HG03457 (cell line): ENCODE measurements around the gene PDCD2L.
"Not testable (repeated sequence)": the region's sequence is repeated elsewhere in the genome, so short reads cannot be mapped to it uniquely, and the experiment has no call there.

ENCODE experiments used
- ATAC-seq: cut with Tn5 transposase; IDR thresholded peaks from one replicate; pipeline ENCODE4 v1.9.1; 2021; ENCODE audit warnings: moderate number of reproducible peaks; ENCODE audit not compliant: unreplicated experiment

The PDCD2L gene

DNA sequence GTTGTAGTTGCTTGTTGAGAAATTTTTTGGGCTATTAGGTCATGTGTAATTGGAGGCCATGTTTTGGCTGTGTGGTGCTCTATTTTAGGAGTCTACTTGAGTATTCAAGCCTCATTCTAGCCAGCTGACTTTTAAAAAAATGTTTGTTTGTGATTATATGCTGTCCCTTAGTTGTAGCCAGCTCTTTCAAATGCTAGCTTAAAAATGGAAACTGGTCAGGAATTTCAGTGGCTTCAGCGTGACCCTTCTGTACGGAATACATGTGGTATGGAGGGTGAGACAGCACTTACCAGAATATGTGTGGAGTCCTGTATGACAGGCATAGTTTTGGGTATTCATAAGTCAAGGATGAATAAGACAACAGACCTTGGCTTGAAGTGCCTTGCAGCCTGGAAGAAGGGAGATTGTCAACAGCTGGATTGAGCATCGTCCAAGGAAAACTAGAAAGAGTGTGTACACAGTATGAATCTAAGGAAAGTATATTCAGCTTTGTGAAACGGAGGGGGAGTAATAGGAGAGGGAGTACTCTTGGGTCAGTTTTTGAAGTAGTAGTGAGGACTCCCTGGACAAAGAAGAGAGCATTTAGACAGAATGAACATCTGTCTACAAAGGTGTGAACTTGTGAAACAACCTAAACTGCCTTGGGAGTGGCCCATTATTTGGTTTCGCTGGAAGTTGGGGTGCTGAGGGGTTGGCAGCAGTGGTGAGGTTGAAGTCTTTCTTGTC, 57.3 kb downstream of the PDCD2L start:
- no peak for ATAC-seq

DNA sequence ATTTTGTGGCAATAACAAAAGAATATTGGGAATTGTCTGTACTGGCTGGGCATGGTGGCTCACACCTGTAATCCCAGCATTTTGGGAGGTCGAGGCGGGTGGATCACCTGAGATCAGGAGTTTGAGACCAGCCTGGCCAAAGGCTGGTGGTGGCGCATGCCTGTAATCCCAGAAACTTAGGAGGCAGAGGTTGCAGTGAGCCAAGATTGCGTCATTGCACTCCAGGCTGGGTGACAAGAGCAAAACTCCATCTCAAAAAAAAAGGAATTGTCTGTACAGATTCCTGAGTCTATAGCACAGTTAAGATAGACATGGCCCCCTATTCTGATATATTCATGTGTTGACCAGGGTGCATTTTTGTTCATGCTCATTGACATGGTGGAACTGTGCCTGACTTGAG, 60.6 kb downstream of the PDCD2L start:
- not testable (repeated sequence) for ATAC-seq

GRCh38 chr19:34468409-34468808, 64.2 kb downstream of the PDCD2L start:
- ATAC-seq, result no peak

DNA sequence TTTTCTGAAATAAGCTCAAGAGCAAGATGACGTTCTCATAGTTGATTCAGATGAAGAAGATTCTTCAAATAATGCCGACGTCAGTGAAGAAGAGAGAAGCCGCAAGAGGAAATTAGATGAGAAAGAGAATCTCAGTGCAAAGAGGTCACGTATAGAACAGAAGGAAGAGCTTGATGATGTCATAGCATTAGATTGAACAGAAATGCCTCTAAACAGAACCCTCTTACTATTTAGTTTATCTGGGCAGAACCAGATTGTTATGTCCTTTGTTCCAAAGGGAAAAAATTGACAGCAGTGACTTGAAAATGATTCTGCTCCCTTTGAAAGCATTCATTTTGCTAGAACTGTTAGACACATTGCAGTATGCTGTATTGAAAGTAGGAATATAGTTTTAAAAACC, 64.8 kb downstream of the PDCD2L start:
- not testable (repeated sequence) for ATAC-seq

DNA sequence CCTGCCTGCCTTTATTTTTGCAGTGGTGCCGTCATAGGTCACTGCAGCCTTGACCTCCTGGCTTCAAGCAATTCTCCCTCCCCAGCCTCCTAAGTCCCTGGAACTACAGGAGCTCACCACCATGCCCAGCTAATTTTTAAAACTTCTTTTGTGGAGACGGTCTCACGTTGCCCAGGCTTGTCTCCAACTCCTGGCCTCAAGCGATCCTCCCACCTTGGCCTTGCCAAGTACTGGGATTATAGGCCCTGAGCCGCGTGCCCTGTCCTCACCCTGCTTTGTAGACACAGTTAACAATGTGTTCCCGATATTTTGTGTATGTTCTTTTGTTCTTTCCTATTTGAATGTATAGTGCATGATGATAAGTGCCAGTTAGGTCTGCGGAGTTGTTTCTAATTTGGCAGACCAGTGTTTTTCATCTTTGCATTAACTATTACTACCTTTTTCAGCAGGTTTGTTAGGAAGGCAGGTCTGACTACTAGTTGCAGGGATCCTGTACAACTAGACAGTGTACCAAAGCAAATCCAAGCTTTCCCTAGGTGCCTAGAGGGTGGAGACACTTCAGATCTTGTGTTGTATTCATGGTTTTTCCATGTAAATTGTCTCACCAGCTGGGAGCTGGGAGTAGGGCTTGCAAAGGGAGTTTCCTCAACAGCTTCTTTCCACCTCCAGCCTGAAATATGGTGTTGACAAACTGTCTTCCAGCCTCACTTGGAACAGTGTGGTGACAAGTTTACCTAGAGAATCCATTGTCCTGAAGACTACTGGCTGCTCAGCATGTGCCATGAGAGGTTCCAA, 67.9 kb downstream of the PDCD2L start:
- ATAC-seq, result no peak

DNA sequence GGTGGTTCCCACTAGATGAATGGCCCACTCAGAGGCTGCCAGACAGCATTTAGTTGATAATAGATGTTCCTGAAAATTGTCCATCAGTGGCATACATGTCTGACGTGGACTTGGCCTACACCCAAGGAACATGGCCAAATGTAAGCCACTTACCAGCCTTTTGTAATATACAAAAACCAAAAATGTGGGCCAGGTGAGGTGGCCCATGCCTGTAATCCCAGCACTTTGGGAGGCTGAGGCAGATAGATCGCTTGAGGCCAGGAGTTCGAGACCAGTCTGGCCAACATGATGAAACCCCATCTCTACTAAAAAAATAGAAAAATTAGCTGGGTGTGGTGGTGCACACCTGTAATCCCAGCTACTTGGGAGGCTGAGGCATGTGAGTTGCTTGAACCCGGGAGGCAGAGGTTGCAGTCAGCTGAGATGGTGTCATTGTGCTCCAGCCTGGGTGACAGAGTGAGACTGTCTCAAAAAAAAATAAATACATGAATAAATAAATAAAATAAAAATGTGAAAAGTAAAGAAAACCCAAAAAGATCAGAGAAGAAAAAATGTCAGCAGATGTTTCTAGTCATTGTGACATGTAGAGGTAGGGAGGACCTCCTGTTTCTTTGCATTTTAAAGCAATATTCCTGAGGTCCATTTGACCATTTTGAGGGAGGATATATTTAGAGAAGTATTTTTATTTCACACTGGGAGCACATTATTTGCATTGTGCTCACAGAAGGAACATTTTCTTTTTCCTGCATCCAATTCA, 70.2 kb downstream of the PDCD2L start:
- no peak for ATAC-seq

DNA sequence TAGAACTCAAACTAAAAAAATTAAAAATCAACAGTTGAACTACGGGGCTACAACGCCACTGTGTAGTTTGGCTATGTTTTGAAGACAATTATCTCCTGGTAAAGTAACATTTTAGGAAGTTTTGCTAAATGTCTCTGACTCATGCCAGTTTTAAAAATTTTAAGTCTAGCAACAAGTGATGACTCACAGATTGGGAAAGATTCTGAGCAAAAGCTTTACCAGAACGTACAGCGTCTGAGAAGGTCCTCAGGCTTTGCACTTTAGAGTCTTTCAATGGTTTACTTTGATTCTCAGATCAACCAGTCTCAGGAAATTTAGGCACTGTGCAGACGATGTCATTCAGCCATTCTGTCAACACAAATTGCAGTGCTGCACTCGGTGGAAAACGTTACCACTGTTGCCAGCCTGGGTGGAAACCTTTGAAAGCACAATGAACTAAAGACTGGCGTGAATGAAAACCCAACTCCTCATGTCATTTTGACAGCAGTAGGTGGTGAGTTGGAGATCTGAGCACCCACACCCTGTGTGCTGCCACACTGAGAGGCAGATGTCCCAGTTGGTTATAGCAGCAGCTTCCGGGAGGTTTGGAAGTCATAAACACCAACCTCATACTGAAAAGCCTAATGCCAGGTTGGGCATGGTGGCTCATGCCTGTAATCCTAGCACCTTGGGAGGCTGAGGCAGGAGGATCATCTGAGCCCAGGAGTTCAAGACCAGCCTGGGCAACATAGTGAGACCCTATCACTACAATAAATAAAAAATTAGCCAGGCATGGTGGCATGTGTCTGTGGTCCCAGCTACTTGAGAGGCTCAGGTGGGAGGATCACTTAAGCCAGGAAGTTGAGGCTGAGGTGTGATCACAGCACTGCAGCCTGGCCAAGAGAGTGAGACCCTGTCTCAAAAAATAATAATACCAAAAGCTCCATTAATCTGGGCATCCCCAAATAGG, 71.1 kb downstream of the PDCD2L start:
- no peak for ATAC-seq
